Fibroblast of the aortic adventitia (primary cell): ENCODE results near the gene TBX4. TPM values are rescaled to one million over a fixed set of nuclear protein-coding genes. Genes with fewer than 3 reads are reported as not detected.

Experiments
- DNase-seq: peaks from one replicate; pipeline ENCODE4 v3.0.0-alpha.2; 2010; ENCODE audit warnings: low read depth
- H3K4me3 ChIP-seq: 2 replicates; pipeline ENCODE4 v1.5.1; 2011; ENCODE audit warnings: low read depth, mild to moderate bottlenecking, control low read depth, low read length, moderate library complexity
- total RNA-seq: library from RNA; depleted of rRNA; stranded (reverse); fragments of >200 nt; gene quantifications from 2 replicates; pipeline ENCODE4 v1.2.3, GENCODE V29; 2012; ENCODE audit warnings: low replicate concordance
- TF ChIP-seq, protein P1 (sequence below): IDR thresholded peaks from 2 replicates; pipeline ENCODE4 v1.5.1; 2011; ENCODE audit warnings: mild to moderate bottlenecking, low read length, control low read depth, inconsistent platforms; ENCODE audit not compliant: insufficient read depth

Gene TBX4
- total RNA-seq, 1 donor, result not detected

DNA sequence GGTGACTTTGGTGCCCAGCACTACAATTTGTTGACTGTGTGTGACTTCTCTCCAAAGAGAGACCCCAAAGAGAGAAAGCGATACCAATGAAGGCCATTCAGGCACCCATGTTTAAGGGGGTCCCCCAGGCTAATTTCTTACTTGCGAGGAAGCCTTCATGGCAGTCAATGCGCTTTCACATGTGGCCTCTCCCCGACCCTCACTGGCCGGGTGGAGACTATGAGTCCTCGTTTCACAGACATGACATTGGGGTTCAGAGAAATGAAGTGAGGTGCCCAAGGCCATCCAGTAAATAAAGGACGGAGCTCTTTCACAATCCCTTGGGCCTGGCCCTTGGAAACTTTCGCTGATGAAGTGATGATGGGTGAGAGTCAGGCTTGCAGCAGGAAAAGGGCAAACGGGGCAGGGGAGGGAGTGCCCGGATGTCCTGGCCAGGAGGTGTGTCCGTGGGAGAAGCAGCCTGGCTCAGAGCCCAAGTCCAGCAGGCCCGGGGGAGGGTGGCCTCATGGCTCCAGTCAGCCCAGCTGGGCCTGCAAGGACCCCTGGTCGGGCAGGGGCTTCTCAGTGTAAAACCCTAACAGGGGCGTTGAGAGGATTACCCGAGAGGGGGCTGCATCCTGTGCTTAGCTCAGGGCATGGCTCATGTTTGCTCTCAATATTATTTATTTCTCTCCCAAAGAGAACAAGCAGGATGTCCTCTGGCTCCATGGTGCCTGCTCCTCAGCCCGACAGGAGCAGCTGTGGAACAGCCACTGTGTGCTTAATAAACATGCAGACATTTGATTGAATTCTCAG is 37.9 kb upstream of the TBX4 start:
- TF ChIP-seq, protein P1, sequence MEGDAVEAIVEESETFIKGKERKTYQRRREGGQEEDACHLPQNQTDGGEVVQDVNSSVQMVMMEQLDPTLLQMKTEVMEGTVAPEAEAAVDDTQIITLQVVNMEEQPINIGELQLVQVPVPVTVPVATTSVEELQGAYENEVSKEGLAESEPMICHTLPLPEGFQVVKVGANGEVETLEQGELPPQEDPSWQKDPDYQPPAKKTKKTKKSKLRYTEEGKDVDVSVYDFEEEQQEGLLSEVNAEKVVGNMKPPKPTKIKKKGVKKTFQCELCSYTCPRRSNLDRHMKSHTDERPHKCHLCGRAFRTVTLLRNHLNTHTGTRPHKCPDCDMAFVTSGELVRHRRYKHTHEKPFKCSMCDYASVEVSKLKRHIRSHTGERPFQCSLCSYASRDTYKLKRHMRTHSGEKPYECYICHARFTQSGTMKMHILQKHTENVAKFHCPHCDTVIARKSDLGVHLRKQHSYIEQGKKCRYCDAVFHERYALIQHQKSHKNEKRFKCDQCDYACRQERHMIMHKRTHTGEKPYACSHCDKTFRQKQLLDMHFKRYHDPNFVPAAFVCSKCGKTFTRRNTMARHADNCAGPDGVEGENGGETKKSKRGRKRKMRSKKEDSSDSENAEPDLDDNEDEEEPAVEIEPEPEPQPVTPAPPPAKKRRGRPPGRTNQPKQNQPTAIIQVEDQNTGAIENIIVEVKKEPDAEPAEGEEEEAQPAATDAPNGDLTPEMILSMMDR, result no peak
- no peak overlapping the region for H3K4me3 ChIP-seq
- no peak for DNase-seq

DNA sequence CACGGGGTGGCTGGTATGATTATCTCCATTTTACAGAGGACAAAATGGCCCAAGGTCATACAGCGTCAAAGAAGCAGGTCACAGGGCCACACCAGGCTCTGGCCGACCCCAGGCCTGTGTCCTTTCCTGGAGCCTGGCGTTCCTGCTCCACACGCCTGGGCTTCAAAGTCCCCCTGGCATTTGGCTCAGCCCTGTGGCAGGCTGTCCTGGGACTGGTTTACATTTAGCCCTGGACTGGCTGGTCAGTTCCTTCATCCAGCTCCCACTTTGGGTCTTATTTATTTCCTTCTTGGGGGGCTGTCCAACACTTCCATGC is 37.3 kb upstream of the TBX4 start:
- no peak overlapping the region for H3K4me3 ChIP-seq
- TF ChIP-seq, protein P1, result no peak
- no peak for DNase-seq

DNA sequence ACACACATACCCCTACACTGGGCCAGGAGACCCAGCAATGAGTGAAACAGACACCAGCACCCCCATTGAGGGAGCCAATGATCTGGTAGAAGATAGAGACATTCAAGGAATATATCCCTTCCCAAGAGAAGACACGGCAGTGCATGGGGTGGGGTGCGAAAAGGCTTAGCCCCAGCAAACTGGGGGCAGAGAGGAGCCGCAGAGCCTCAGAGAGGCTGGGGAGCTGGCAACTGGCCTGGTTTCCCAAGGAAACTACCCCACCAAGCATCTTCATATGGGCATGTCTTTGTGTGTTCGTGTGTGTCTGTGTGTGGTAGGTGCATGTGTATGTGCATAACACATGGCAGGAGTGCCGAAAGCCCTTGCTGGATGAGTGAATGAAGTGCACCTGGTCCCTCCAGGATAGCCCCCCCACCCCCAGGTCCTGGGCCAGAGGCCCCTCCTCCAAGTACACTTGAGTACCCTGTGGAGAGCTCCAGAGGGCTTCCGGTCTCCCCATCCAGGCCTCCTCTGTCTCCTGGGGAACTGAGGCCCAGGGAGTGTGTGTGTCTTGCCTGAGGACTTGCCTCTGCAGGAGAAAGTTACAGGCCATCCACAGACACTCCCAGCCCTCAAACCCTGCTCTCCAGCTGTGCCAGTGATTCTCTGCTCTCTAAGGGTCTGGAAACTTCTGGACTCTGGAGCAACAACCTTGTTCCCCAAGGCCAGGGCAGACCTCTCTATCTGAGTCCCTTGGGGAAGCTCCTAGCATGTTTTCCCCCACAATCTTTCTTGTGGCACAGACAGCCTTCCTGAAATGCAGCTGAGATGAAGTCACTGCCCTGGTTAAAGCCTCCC is 36.6 kb upstream of the TBX4 start:
- no peak overlapping the region for H3K4me3 ChIP-seq
- TF ChIP-seq, protein P1, result no peak
- no peak for DNase-seq

DNA sequence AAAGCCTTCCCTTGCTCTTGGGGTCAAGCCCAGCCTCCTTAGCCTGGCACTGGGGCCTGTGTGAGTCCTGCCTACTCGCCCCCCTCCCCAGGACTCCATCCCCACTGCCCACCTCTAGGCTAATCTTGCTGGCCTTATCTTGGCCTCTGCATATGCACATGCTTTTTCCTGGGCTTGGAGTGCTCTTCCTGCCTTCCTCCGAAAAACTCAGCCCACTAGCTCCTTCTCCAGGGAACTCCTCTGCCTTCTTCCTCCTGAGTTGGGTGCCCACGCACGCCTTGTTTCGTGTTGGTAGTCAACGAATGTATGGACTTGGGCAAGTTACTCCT is 36.0 kb upstream of the TBX4 start:
- TF ChIP-seq, protein P1, result no peak

DNA sequence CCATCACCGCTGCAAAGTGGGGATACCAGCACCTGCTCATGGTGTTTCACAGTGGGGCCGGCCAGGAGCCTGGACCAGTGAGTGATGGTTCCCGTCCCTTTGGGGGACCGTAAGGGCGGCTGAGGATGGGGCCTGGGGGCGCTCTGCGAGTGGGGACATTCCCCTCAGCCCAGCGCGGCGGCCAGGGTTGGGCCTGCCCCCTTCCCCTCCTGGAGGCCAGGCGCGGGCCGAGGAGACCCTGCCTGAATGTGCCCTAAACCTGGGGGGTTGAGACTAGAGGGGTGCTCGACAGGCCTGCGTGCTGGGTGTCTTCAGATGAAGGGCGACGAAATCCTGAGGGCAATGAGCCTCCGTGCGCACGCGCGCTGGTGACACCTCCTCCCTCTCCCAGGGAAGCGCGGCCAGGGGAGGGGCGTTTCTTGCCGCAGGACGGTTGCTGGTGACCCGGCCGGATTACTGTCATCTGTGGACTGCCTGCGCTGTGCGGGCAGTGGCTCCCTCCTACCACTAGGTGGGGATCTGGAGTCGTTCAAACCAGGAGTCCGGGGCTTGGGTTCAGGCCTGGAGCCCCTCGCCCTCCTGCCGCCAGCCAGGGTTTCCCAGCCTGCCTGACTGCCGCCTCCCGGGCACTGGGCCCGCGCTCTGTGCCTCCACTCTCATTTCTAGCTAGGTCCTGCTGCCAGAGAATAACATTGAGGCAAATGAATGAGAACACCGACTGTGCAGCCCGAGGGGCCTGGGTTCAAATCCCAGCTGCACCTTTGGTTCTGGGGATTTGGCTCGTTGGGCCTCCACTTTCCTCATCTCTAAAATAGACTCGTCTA is 35.5 kb upstream of the TBX4 start:
- peak overlapping the region; percentile 35 for H3K4me3 ChIP-seq
- peak; percentile 84 for DNase-seq
- TF ChIP-seq, protein P1, result peak; percentile 96

More for the DNA sequence above, 36.0 kb upstream of the TBX4 start:
- no peak for DNase-seq
- H3K4me3 ChIP-seq, result no peak overlapping the region

DNA sequence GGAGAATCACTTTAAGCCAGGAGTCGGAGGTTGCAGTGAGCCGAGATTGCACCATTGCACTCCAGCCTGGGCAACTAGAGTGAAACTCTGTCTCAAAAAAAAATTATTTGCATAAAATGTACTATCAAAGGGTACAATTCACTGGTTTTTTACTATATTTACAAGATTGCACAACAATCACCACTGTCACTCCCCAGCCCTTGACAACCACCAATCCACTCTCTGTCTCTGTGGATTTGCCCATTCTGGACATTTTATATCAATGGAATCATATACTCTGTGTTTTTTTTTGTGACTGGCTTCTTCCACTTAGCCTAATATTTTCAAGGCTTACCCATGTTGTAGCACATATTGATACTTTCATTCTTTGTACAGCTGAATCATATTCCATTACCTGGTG is 33.8 kb upstream of the TBX4 start:
- H3K4me3 ChIP-seq, result no peak overlapping the region
- TF ChIP-seq, protein P1, result no peak
- no peak for DNase-seq
